ENCODE measurements around the gene HNRNPH1.
A peak's percentile ranks its signal among the peaks of the same experiment; 100 is the strongest.

DNA sequence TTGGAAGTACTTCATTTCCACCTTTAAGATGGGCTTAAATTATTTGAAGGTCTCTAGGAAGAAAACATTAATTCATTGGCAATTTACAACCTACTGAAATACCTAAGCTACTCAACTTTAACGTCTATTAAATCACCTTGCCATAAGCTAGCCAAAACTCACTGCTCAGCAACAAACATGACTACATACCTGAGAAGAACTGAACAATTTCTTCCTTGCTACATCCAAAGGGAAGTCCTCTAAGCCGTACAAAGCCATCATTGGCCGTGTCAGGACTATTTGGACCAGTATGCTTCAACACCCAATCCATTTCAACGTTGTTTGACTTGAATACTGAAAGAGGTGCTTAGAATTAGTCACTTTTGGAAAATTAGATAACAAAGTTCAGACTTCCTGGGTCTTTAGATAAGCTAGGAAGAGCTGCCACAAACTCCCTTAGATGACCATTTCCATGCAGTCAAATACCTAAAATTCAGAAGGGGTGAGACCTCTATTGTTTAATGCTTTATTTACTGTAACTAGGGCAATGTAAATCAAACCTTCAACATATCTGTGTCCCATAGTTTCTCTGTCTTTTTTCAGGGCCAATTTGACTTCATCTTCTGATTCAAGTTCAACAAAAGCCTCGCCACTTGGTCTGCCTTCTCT is 2.6 kb downstream of the HNRNPH1 start:
- TF ChIP-seq, protein P1, sequence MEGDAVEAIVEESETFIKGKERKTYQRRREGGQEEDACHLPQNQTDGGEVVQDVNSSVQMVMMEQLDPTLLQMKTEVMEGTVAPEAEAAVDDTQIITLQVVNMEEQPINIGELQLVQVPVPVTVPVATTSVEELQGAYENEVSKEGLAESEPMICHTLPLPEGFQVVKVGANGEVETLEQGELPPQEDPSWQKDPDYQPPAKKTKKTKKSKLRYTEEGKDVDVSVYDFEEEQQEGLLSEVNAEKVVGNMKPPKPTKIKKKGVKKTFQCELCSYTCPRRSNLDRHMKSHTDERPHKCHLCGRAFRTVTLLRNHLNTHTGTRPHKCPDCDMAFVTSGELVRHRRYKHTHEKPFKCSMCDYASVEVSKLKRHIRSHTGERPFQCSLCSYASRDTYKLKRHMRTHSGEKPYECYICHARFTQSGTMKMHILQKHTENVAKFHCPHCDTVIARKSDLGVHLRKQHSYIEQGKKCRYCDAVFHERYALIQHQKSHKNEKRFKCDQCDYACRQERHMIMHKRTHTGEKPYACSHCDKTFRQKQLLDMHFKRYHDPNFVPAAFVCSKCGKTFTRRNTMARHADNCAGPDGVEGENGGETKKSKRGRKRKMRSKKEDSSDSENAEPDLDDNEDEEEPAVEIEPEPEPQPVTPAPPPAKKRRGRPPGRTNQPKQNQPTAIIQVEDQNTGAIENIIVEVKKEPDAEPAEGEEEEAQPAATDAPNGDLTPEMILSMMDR (IDR thresholded peaks at IDR 0.05) = no peak
- TF ChIP-seq POLR2AphosphoS5 (IDR thresholded peaks at IDR 0.05; ENCODE audit: low read depth, low read length) (no peak), SIN3A (IDR thresholded peaks at IDR 0.05; ENCODE audit: borderline replicate concordance, insufficient read depth, low read depth, low read length) (0 out of 2 replicates have a peak, but pooled peaks have one; percentile 53)
